Skeletal muscle tissue (tissue), 4 donors: ENCODE data around the gene NRIP2. TPM values are rescaled to one million over a fixed set of nuclear protein-coding genes. Genes with fewer than 3 reads are reported as not detected.

Source experiments
- H3K27ac ChIP-seq: one replicate; pipeline ENCODE4 v1.7.0; 2013; ENCODE audit warnings: mild to moderate bottlenecking, low read depth, low read length, inconsistent platforms
- H3K27me3 ChIP-seq, 3 donors: one replicate each; pipeline ENCODE4 v1.7.0; 2013; ENCODE audit warnings: low read length in 3 of 3; ENCODE audit not compliant: control insufficient read depth in 3 of 3, insufficient read depth in 3 of 3
- H3K36me3 ChIP-seq, 3 donors: one replicate each; pipeline ENCODE4 v1.7.0; 2013; ENCODE audit warnings: low read length in 3 of 3; ENCODE audit not compliant: control insufficient read depth in 3 of 3, insufficient read depth in 3 of 3
- H3K4me1 ChIP-seq, 3 donors: one replicate each; pipeline ENCODE4 v1.7.0; 2013; ENCODE audit warnings: low read length in 3 of 3, mild to moderate bottlenecking in 3 of 3; ENCODE audit not compliant: control insufficient read depth in 3 of 3, insufficient read depth in 3 of 3
- H3K4me3 ChIP-seq, 3 donors: one replicate each; pipeline ENCODE4 v1.7.0; 2013; ENCODE audit warnings: low read length in 3 of 3
- H3K9ac ChIP-seq, 3 donors: one replicate each; pipeline ENCODE4 v1.7.0; 2013; ENCODE audit warnings: low read length in 3 of 3, mild to moderate bottlenecking in 3 of 3, moderate library complexity in 2 of 3, low read depth in 1 of 3
- H3K9me3 ChIP-seq, 3 donors: one replicate each; pipeline ENCODE4 v1.7.0; 2013; ENCODE audit warnings: low read length in 3 of 3; ENCODE audit not compliant: control insufficient read depth in 3 of 3
- total RNA-seq: library from RNA; depleted of rRNA; stranded (reverse); fragments of >200 nt; gene quantifications from one replicate; pipeline ENCODE4 v1.2.3, GENCODE V29; 2014
- donor health status: Osteomylitis.

Gene NRIP2
- total RNA-seq, 1 donor from 2014 or later = 1.0 TPM

DNA sequence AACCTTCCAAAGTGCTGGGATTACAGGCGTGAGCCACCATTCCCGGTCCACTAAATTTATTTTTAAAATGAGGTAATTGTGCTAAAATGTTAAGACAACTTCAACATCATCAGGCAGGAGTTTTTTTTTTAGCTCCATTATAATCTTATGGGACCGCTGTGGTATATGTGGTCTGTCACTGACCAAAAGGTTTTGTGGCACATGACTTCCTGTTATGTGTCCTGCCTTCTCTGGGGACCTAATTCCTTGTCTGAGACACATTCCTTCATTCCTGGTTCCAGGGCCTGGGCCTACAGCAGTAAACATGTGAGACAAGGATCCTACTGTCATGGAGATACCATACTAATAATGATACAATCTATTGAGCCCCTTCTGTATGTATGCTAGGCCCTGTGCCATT lies 17.1 kb upstream of the NRIP2 start:
- Histone ChIP-seq H3K4me1 (peaks cover 0 to 4% (median 2%) of the 10 kb centered on the region in 3 donors), H3K27me3 (no peaks in the 10 kb centered on the region), H3K36me3 (peaks cover 0 to 4% (median 2%) of the 10 kb centered on the region in 3 donors), H3K9ac (no peak overlapping the region), H3K9me3 (no peaks in the 10 kb centered on the region), H3K4me3 (no peak overlapping the region), H3K27ac (no peak overlapping the region)

DNA sequence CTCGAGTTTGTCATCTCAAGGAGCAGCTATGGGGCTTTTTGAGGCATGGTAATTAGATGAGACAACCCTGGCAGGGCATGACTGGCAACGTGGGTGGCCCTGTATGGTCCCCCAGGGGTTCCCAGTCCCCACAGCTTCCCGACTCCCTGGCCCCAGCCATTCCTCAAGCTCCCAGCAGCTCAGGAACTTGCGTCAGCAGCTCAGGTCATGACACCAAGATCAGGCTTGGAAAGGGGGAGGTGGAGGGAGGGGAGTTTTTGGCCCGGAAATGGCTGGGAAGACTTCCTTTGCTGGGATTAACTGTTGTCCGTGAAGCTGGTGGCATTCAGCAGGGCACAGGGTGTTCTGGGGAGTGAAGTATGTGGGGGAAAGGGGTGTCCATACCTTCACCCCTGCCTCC lies 10.4 kb upstream of the NRIP2 start:
- peak overlapping the region; percentile 56 for H3K27ac ChIP-seq
- no peak overlapping the region for H3K4me3 ChIP-seq
- H3K36me3 ChIP-seq = peaks cover 2 to 4% (median 4%) of the 10 kb centered on the region in 3 donors
- H3K4me1 ChIP-seq = peaks cover 3 to 10% (median 8%) of the 10 kb centered on the region in 3 donors
- H3K27me3 ChIP-seq = no peaks in the 10 kb centered on the region
- peak overlapping the region in 1 of 3 donors; percentile 33 for H3K9ac ChIP-seq
- no peaks in the 10 kb centered on the region for H3K9me3 ChIP-seq

DNA sequence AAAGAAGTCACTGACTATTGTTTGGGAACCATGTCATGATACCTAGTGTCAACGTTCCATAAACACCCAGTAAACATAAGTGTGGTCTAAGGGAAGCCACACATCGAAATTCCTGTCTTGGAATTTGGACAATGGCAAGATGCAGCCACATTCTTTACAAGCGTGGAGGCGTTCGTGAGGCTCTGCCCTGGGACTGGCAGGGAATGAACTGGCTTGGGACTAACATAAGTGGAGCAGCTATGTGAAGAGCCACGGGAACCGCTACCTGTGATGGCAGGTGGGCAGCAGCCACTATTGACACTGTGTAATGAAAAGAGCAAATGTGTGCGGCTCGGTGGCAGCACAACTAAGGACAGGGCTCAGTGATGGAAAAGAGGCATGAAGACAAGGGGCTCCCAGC lies 10.0 kb upstream of the NRIP2 start:
- H3K36me3 ChIP-seq = peaks cover 2 to 4% (median 4%) of the 10 kb centered on the region in 3 donors
- no peaks in the 10 kb centered on the region for H3K9me3 ChIP-seq
- no peak overlapping the region for H3K4me3 ChIP-seq
- H3K9ac ChIP-seq = peak overlapping the region in 1 of 3 donors; percentile 33
- peaks cover 3 to 10% (median 8%) of the 10 kb centered on the region in 3 donors for H3K4me1 ChIP-seq
- no peaks in the 10 kb centered on the region for H3K27me3 ChIP-seq
- H3K27ac ChIP-seq = peak overlapping the region; percentile 56

DNA sequence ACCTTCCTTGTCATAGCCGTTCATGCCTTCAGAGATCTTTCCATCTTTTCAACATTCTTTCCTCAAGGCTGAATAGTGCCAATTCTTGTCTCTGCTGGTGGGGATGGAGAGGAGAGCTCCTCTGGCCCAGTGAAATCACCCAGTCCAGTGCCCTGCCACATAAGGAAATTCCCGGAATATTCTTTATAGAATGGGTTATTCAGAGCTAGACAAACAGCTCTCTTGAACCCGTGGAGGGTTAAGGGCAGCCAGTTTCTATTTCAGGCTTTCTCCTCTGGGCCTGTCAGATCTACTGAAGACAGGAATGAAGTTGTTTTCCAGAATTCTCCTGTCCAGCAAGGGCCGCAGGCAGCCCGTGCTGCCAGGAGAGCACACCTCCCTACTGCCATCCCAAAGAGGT lies 8.1 kb upstream of the NRIP2 start:
- Histone ChIP-seq H3K4me1 (peaks cover 3 to 10% (median 8%) of the 10 kb centered on the region in 3 donors), H3K36me3 (peaks cover 4 to 6% (median 4%) of the 10 kb centered on the region in 3 donors), H3K9me3 (no peaks in the 10 kb centered on the region), H3K4me3 (no peak overlapping the region), H3K9ac (no peak overlapping the region), H3K27ac (no peak overlapping the region), H3K27me3 (no peaks in the 10 kb centered on the region)

DNA sequence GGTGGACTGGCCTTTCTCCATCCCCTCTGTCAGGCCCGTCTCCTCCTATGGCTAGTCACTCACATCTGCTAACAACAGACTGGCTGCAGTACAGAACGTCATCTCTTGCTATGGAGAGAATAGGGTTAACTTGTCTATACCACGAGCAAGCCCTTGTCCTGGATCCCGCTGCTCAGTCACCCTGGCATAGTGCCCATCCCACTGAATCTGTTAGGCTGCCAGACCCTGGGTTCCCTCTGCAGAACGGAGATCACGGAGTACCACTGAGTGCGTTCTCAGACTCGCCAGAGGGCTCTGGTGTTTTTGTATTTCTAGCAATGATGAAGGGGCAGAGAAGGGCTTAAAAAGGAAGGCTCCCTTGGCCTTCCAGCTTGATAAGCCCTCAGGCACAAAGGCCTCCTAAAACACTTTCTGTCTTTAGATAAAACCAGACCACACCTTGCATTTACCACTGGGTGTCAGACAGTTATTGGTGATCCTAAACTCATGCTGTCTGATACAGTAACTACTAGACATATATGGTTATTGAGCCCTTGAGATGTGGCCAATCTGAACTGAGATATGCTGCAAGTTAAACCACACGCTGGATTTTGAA lies 6.3 kb upstream of the NRIP2 start:
- H3K27ac ChIP-seq = no peak overlapping the region
- no peaks in the 10 kb centered on the region for H3K9me3 ChIP-seq
- no peaks in the 10 kb centered on the region for H3K27me3 ChIP-seq
- H3K4me1 ChIP-seq = peaks cover 3 to 8% (median 7%) of the 10 kb centered on the region in 3 donors
- H3K4me3 ChIP-seq = no peak overlapping the region
- H3K9ac ChIP-seq = no peak overlapping the region
- H3K36me3 ChIP-seq = peaks cover 4 to 6% (median 4%) of the 10 kb centered on the region in 3 donors

DNA sequence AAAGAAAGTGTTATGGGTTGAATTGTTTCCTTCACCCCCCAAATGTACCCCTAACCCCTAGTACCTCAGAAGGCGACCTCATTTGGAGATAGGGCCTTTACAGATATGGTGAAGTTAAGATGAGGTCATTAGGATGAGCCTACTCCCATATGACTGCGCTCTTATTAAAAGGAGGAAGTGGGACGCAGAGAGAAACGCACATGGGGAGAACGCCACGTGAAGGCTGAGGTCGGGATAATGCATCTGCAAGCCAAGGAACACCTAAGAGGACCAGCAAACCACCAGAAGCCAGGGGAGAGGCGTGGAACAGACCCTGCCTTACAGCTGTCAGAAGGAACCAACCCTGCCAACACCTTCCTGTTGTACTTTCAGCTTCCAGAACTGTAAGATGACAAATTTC lies 1.7 kb upstream of the NRIP2 start:
- Histone ChIP-seq H3K9ac (no peak overlapping the region), H3K27ac (no peak overlapping the region), H3K9me3 (no peaks in the 10 kb centered on the region)

DNA sequence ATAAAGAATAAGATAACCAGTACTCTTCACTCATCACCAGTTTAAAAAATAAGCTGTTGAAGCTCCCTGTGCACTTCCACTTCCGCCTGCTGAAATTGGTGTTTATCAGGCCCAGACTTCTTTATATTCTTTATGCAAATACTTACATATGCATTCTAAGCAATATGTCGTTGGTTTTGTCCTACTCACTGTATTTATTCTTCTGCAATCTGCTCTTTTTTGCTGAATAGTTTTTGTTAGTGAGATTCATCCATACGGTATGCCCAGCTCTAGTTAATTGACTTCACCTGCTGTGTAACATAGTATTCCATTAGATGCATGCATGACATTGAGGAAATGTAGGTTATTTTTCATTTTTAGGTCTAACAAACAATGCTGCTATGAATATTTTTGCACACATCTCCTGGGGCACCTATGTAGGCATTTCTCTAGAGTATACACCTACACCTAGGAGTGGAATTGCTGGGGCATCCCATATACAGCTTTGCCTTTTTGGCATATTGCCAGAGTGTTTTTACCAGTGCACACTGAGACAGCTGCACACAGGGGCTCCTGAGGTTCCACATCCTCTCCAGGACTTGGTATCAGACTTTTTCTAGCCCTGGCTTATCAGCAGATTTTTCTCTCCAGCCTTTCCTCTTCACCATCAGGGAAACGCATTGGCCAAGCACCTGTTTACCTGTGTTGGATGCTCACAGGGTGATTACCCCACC lies 1.0 kb upstream of the NRIP2 start:
- Histone ChIP-seq H3K9me3 (no peaks in the 10 kb centered on the region), H3K27me3 (peaks cover 0 to 11% (median 3%) of the 10 kb centered on the region in 3 donors), H3K27ac (no peak overlapping the region), H3K9ac (no peak overlapping the region), H3K4me1 (peaks cover 13 to 15% (median 14%) of the 10 kb centered on the region in 3 donors), H3K4me3 (no peak overlapping the region), H3K36me3 (peaks cover 3 to 12% (median 10%) of the 10 kb centered on the region in 3 donors)

More for the DNA sequence above, 1.7 kb upstream of the NRIP2 start:
- Histone ChIP-seq H3K27me3 (peaks cover 0 to 11% (median 3%) of the 10 kb centered on the region in 3 donors), H3K36me3 (peaks cover 3 to 9% (median 6%) of the 10 kb centered on the region in 3 donors), H3K4me3 (no peak overlapping the region), H3K4me1 (peaks cover 13 to 15% (median 14%) of the 10 kb centered on the region in 3 donors)

DNA sequence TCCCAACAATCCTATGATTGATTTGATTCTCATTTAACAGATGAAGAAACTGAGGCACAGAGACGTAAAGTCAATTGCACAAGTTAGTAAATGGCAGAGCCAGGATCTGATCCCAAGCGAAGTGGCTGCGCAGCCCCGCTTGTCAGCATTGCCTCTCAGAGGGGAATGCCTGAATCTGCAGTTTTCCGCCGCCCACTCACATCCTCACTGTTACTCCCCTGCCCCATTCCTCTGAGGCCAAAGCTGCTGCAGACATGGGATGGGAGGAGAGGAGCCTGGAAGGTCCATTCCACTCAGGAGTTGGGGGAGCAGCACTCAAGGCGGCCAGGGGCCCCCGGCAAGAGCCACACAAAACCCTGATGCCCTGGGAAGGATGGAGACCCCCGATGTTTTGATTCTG lies 1.0 kb downstream of the NRIP2 start:
- H3K4me3 ChIP-seq = no peak overlapping the region

DNA sequence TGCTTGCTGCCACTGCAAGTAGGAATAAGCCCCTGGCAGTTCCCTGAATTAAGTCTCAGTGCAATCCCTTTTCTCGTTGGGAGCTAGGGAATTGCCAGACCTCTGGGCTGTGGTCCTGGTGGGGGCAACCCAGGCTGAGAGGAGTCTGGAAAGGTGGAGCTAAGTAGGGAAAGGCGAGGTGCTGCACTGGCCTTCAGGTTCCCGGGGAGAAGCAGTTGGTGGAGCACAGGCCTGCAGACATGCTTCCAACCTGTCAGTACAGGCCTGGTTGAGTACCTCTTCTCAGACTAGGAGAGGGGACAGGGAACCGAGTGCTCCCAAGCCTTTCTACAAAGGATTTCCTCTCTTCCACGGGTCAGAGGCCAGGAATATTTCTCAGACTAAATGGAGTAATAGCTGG lies 1.5 kb downstream of the NRIP2 start:
- Histone ChIP-seq H3K9ac (no peak overlapping the region), H3K9me3 (no peaks in the 10 kb centered on the region), H3K4me3 (no peak overlapping the region), H3K4me1 (peaks cover 13 to 15% (median 14%) of the 10 kb centered on the region in 3 donors), H3K27ac (no peak overlapping the region), H3K27me3 (peaks cover 0 to 11% (median 3%) of the 10 kb centered on the region in 3 donors), H3K36me3 (peaks cover 8 to 23% (median 18%) of the 10 kb centered on the region in 3 donors)

More for the DNA sequence above, 1.0 kb downstream of the NRIP2 start:
- H3K9me3 ChIP-seq = no peaks in the 10 kb centered on the region
- no peak overlapping the region for H3K27ac ChIP-seq
- H3K27me3 ChIP-seq = peaks cover 0 to 11% (median 3%) of the 10 kb centered on the region in 3 donors
- H3K36me3 ChIP-seq = peaks cover 10 to 22% (median 18%) of the 10 kb centered on the region in 3 donors
- peaks cover 13 to 15% (median 14%) of the 10 kb centered on the region in 3 donors for H3K4me1 ChIP-seq
- peak overlapping the region in 2 of 3 donors; percentile 53 to 73 for H3K9ac ChIP-seq
